ENCODE results near the gene PAK1.
"Not testable (repeated sequence)": the region's sequence is repeated elsewhere in the genome, so short reads cannot be mapped to it uniquely, and the experiment has no call there.

Gene PAK1

GRCh38 chr11:77473801-77474683, at the start of gene PAK1:
Gene PAK1 (minus strand): TSS chr11:77474094. CDS start chr11:77392520, 81,574 bp downstream.
- in situ Hi-C loops (cut with HindIII; ENCODE audit: low sequenced_read_pairs), result loop anchor here (5.0 kb wide), 1 partner anchor 98 kb away; no protein-coding TSS in a partner anchor

GRCh38 chr11:77522215-77522614, 48.3 kb upstream of the PAK1 start:
- in situ Hi-C loops (cut with HindIII; ENCODE audit: low sequenced_read_pairs), result no loop called here

DNA sequence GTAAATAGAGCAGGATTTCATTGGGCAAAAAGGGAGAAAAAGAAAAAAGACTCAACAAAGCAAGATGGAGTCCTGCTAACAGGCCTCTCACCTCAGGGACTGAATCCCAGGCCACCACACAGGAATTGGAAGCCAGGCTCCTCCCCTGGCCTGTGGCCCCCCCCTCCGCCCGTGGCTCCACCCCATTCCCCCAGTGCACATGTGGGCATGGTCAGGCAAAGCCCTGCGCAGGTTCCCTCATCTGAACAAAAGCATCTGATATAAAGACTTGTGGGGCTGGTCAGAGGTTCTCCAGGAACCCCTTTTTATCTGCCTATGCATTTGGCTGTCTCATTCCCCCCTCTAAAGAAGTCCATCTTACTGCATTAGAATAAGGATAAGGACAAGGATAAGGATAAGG, 46.0 kb upstream of the PAK1 start:
- in situ Hi-C loops (cut with HindIII; ENCODE audit: low sequenced_read_pairs), result loop anchor here (10.0 kb wide), 1 partner anchor 315 kb away; no protein-coding TSS in a partner anchor

- in situ Hi-C loops (cut with HindIII; ENCODE audit: low sequenced_read_pairs), result loop anchor here (10.0 kb wide), 1 partner anchor 314 kb away; no protein-coding TSS in a partner anchor
These were observed 44.6 kb upstream of the PAK1 start for GRCh38 chr11:77518471-77518870.

DNA sequence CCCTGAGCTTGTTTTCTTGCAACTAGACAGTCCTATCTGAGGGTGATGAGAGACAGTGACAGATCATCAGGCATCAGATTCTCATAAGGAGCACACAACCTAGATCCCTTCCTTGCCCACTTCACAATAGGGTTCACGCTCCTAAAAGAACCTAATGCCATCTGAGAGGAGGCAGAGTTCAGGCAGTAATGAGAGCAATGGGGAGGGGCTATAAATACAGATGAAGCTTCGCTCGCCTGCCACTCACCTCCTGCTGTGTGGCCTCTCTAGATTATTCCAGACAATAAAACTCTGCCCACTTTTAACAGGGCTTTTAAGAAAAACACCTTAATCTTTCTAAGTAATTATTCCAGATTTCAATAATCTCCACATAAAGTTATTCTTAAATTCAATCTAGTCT, 43.9 kb upstream of the PAK1 start:
- in situ Hi-C loops (cut with HindIII; ENCODE audit: low sequenced_read_pairs), result loop anchor here (10.0 kb wide), 1 partner anchor 313 kb away; no protein-coding TSS in a partner anchor

DNA sequence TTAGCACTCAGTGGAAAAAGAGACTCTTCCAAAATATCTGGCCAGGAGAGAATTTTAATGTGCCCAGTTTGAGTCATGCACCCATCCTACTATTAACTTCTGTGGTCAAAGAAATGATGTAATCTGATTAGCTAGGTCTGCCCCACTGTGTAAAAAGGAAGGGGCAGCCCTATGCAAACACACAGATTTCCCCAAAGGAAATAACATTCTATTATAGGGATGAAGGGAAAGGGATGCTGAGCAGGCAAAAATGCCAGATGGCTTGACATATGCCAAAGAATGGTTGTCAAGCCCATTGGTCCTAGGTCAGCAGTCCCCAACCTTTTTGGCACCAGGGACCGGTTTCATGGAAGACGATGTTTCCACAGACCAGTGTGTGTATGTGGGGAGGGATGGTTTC, 43.3 kb upstream of the PAK1 start:
- in situ Hi-C loops (cut with HindIII; ENCODE audit: low sequenced_read_pairs), result loop anchor here (10.0 kb wide), 1 partner anchor 312 kb away; no protein-coding TSS in a partner anchor

DNA sequence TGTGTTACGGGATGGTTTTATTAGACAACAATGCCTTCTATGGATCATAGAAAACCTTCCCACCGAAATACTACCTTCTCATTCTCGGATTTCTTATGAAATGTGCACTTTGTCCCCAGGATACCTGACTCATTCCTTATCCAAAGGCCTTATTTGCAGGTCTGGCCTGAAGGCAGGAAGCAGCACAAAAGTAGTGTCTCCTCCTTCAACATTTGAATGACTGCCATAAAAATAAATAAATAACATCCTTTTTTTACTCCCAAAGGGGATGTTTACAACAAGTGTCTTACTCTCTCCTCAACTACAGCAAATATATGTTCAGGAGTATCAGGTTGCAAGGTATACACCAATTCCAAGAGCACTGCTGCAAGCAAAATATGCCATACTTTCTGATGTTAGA, 41.6 kb upstream of the PAK1 start:
- in situ Hi-C loops (cut with HindIII; ENCODE audit: low sequenced_read_pairs), result loop anchor here (10.0 kb wide), 1 partner anchor 311 kb away; no protein-coding TSS in a partner anchor

DNA sequence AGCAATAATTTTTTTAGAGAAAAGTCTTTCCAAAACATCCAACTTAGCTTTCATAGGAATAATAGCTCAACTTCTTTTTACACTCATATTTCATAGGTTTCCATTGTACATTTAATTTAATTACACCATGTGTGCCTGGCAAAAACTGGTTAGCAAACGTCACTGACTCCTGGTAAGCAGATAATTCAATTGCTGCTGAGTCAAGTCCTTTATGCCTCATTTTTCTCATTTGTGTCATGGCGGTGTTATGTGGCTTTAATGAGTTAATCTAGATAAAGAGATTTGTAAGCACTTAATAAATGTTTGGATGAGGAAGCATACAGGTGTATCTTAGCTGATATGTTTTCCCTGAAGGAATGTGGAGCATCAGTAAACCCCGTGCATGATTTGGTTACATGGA, 41.2 kb upstream of the PAK1 start:
- in situ Hi-C loops (cut with HindIII; ENCODE audit: low sequenced_read_pairs), result loop anchor here (10.0 kb wide), 1 partner anchor 310 kb away; no protein-coding TSS in a partner anchor

- in situ Hi-C loops (cut with HindIII; ENCODE audit: low sequenced_read_pairs), result loop anchor here (10.0 kb wide), 1 partner anchor 307 kb away; no protein-coding TSS in a partner anchor
These were observed 38.2 kb upstream of the PAK1 start for GRCh38 chr11:77512092-77512491.

DNA sequence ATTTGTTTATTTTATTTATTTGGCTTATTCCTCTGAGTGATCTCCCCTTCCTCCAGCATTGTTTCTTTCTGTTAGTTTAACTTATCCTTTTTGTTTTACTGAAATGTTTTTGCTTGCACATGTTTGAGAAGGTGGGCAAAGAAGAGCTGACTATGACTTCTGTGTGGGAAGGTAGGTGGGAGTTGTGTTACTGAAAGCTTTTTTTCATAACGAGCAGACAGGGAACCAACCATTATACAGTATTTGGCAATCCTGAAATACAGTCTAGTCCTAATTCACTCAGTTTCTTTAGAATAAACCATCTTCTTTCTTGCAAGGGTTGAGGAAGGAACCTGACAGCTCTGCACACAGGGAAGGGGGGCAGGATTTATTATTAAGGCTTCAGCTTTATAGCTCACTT, 37.0 kb upstream of the PAK1 start:
- in situ Hi-C loops (cut with HindIII; ENCODE audit: low sequenced_read_pairs), result loop anchor here (10.0 kb wide), 1 partner anchor 306 kb away; no protein-coding TSS in a partner anchor

- in situ Hi-C loops (cut with HindIII; ENCODE audit: low sequenced_read_pairs), result loop anchor here (10.0 kb wide), 1 partner anchor 305 kb away; no protein-coding TSS in a partner anchor
These were observed 36.2 kb upstream of the PAK1 start for GRCh38 chr11:77510095-77510494.

GRCh38 chr11:77508019-77508418, 34.1 kb upstream of the PAK1 start:
- in situ Hi-C loops (cut with HindIII; ENCODE audit: low sequenced_read_pairs), result no loop called here

- in situ Hi-C loops (cut with HindIII; ENCODE audit: low sequenced_read_pairs), result no loop called here
These were observed 33.0 kb upstream of the PAK1 start for GRCh38 chr11:77506857-77507256.

- in situ Hi-C loops (cut with HindIII; ENCODE audit: low sequenced_read_pairs), result no loop called here
These were observed 32.1 kb upstream of the PAK1 start for GRCh38 chr11:77505956-77506355.

GRCh38 chr11:77503006-77503405, 29.1 kb upstream of the PAK1 start:
- in situ Hi-C loops (cut with HindIII; ENCODE audit: low sequenced_read_pairs), result no loop called here

DNA sequence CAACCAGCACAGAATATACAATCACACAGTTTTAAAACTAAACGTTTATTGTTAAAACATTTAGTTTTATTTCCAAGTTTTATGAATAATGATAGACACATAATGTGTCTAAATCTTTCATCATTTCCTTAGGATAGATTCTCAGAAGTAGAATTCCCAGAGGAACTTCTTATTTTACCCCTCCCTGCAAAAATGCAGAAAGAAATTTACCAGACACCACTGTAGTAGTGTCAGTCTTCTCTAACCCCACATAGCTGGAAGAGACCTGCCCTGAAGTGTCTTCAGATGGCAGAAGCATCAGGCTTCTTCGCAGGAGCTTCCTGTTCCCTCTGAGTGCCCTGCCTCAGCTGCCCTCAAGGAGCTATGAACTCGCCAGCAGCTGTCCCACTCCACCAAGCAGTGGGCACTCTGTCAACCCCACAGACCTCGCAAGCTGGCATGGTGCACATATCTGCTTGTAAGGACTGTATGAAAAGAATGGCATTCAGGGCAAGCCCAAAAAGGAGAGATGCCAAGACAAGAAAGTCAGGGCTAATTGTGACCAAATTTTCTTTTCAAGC, 28.5 kb upstream of the PAK1 start:
- in situ Hi-C loops (cut with HindIII; ENCODE audit: low sequenced_read_pairs), result no loop called here

- in situ Hi-C loops (cut with HindIII; ENCODE audit: low sequenced_read_pairs), result no loop called here
These were observed 27.9 kb upstream of the PAK1 start for GRCh38 chr11:77501758-77502157.

DNA sequence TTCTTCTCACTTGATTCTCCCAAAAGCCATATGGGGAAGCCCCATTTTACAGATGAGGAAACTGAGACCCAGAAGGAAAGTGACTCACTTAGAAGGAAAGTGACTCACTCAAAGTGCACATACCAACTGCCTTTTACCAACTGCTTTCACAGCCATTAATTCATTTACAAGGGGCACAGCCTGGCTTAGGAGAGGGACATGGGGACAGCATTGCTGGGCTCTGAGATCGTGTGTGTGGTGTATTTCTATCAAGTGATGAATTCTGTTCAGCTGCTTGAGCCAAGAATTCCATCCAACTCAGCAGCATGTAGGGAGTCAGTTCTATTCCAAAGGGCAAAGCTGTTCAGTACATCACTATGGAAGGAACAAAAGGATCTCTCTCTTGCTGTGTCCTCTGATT, 23.5 kb upstream of the PAK1 start:
- in situ Hi-C loops (cut with HindIII; ENCODE audit: low sequenced_read_pairs), result no loop called here

GRCh38 chr11:77495526-77495925, 21.6 kb upstream of the PAK1 start:
- in situ Hi-C loops (cut with HindIII; ENCODE audit: low sequenced_read_pairs), result no loop called here

DNA sequence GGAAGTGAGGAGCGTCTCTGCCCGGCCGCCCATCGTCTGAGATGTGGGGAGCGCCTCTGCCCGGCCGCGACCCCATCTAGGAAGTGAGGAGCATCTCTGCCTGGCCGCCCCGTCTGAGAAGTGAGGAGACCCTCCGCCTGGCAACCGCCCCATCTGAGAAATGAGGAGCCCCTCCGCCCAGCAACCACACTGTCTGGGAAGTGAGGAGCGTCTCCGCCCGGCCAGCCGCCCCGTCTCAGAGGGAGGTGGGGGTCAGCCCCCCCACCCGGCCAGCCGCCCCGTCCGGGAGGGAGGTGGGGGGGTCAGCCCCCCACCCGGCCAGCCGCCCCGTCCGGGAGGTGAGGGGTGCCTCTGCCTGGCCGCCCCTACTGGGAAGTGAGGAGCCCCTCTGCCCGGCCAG, 16.1 kb upstream of the PAK1 start:
- in situ Hi-C loops (cut with HindIII; ENCODE audit: low sequenced_read_pairs), result not testable (repeated sequence)

- in situ Hi-C loops (cut with HindIII; ENCODE audit: low sequenced_read_pairs), result no loop called here
These were observed 13.9 kb upstream of the PAK1 start for GRCh38 chr11:77487790-77488189.

All from DLD1 (cell line).